Ascending aorta (tissue), 2 donors: ENCODE measurements around the gene EOMES. TPM values are rescaled to one million over a fixed set of nuclear protein-coding genes. Genes with fewer than 3 reads are reported as not detected.

Experiments used
- DNase-seq, 2 donors: peaks; one replicate each; pipeline ENCODE4 v3.0.0-alpha.2; 2019; ENCODE audit warnings: low spot score in 2 of 2
- H3K27ac ChIP-seq, 2 donors: fragments of 200-600 bp; sonication (generic); one replicate each; pipeline ENCODE4 v1.5.1; 2016 to 2017; ENCODE audit warnings: mild to moderate bottlenecking in 1 of 2
- H3K27me3 ChIP-seq: fragments of 200-600 bp; sonication (generic); one replicate; pipeline ENCODE4 v1.5.1; 2017
- H3K36me3 ChIP-seq, 2 donors: fragments of 200-600 bp; sonication (generic); one replicate each; pipeline ENCODE4 v1.5.1; 2016
- H3K4me1 ChIP-seq, 2 donors: fragments of 200-600 bp; sonication (generic); one replicate each; pipeline ENCODE4 v1.5.1; 2016 to 2017; ENCODE audit warnings: mild to moderate bottlenecking in 1 of 2
- H3K4me3 ChIP-seq, 2 donors: fragments of 200-600 bp; sonication (generic); one replicate each; pipeline ENCODE4 v1.5.1; 2016 to 2017; ENCODE audit warnings: mild to moderate bottlenecking in 1 of 2
- H3K9me3 ChIP-seq, 2 donors: fragments of 200-600 bp; sonication (generic); one replicate each; pipeline ENCODE4 v1.5.1; 2016
- intact Hi-C: fragments of 100-400 bp; cut with DNase I; formaldehyde crosslinking; loops from one replicate; pipeline ENCODE4 v1.15.1; 2023
- total RNA-seq: library from RNA; depleted of rRNA; stranded (reverse); fragments of >200 nt; gene quantifications from one replicate; pipeline ENCODE4 v1.1.0, GENCODE V29; 2016
- TF ChIP-seq, protein P1 (sequence below), 3 experiments: fragments of 200-600 bp in 2 of 3; fragments of 450-650 bp in 1 of 3; sonication (generic) in 2 of 3; IDR thresholded peaks; one replicate each; pipeline ENCODE4 v1.5.1; 2016 to 2019; ENCODE audit warnings: antibody characterized with exemption in 3 of 3, mild to moderate bottlenecking in 1 of 3, moderate library complexity in 1 of 3

The EOMES gene
- total RNA-seq, 1 donor from 2014 or later: not detected

DNA sequence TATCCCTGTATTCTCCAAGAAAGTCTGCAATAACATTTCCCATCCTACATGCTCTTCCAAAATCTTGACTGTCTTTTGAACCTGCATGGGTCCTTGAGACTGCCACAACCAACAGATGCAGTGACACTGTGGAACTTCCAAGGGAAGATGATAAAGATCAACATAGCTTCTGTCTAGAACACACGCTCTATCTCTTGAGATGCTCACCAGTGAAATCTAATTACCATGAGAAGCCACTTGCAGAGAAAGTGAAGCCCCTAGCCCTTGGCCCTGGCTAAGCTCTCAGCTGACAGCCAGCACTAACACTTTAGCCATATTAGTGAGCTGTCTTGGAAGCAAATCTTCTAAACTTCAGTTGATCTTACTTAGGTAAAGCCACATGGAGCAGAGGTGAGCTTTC lies 36.6 kb downstream of the EOMES start:
- intact Hi-C loops: no loop called here
- TF ChIP-seq, protein P1, sequence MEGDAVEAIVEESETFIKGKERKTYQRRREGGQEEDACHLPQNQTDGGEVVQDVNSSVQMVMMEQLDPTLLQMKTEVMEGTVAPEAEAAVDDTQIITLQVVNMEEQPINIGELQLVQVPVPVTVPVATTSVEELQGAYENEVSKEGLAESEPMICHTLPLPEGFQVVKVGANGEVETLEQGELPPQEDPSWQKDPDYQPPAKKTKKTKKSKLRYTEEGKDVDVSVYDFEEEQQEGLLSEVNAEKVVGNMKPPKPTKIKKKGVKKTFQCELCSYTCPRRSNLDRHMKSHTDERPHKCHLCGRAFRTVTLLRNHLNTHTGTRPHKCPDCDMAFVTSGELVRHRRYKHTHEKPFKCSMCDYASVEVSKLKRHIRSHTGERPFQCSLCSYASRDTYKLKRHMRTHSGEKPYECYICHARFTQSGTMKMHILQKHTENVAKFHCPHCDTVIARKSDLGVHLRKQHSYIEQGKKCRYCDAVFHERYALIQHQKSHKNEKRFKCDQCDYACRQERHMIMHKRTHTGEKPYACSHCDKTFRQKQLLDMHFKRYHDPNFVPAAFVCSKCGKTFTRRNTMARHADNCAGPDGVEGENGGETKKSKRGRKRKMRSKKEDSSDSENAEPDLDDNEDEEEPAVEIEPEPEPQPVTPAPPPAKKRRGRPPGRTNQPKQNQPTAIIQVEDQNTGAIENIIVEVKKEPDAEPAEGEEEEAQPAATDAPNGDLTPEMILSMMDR (IDR thresholded peaks at IDR 0.05): no peak
- no peak for DNase-seq
- Histone ChIP-seq H3K9me3 (peaks cover 0 to 12% of the 10 kb centered on the region in 2 donors), H3K4me1 (peaks cover 0 to 5% of the 10 kb centered on the region in 2 donors), H3K36me3 (no peaks in the 10 kb centered on the region), H3K27me3 (no peaks in the 10 kb centered on the region), H3K27ac (no peak overlapping the region), H3K4me3 (no peak overlapping the region)

DNA sequence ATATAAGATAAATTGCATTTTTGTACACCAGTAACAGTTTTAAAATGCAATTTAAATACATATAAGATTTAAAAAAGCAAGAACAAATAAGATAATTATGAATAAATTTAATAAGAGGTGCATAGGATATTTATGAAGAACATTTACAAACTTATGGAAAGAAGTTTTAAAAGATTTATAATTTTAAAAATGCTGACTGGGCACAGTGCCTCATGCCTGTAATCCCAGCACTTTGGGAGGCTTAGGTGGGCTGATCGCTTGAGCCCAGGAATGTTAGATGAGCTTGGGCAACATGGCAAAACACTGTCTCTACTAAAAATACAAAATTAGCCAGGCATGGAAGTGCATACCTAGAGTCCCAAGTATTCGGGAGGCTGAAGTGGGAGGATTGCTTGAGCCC lies 37.8 kb downstream of the EOMES start:
- no peaks in the 10 kb centered on the region for H3K36me3 ChIP-seq
- H3K4me3 ChIP-seq: no peak overlapping the region
- DNase-seq: no peak
- no peaks in the 10 kb centered on the region for H3K27me3 ChIP-seq
- H3K4me1 ChIP-seq: peaks cover 0 to 5% of the 10 kb centered on the region in 2 donors
- intact Hi-C loops: loop anchor here (5.0 kb wide), 2 partner anchors 372 to 552 kb away; no protein-coding TSS in a partner anchor
- H3K27ac ChIP-seq: no peak overlapping the region
- TF ChIP-seq, protein P1 (IDR thresholded peaks at IDR 0.05): no peak
- H3K9me3 ChIP-seq: peaks cover 0 to under 1% of the 10 kb centered on the region in 2 donors

DNA sequence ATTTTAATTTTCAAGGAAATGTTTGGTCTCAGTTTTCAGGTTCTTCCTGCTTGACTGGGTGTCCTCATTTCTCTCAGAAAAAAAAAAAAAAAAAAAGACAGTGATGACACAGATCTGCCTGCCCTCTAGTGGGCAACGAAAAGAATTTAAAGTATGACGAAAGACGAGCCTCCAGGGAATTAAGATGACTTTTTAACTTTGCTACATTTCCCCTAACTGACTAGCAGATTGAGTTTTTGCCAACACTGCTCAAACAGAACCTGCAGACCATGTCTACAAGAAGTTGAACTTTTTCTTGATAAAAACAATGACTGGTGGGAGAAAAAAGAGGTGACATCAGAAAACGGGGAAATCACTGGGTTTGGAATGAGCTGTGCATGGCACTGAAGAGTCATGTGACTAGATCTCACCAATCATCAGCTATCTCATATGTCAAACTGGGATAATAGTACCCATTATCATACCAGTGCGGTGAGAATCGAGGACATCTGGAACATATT lies 40.8 kb downstream of the EOMES start:
- Histone ChIP-seq H3K4me1 (peaks cover 3 to 15% of the 10 kb centered on the region in 2 donors), H3K27me3 (no peaks in the 10 kb centered on the region), H3K27ac (peak overlapping the region; percentile 33 to 64), H3K9me3 (no peaks in the 10 kb centered on the region), H3K4me3 (no peak overlapping the region), H3K36me3 (no peaks in the 10 kb centered on the region)
- TF ChIP-seq, protein P1 (IDR thresholded peaks at IDR 0.05): peak; percentile 48 to 65 (median 58)
- intact Hi-C loops: loop anchor here (1.0 to 5.0 kb wide), 3 partner anchors 197 to 549 kb away; partner anchors contain the start of gene SLC4A7
- no peak for DNase-seq

DNA sequence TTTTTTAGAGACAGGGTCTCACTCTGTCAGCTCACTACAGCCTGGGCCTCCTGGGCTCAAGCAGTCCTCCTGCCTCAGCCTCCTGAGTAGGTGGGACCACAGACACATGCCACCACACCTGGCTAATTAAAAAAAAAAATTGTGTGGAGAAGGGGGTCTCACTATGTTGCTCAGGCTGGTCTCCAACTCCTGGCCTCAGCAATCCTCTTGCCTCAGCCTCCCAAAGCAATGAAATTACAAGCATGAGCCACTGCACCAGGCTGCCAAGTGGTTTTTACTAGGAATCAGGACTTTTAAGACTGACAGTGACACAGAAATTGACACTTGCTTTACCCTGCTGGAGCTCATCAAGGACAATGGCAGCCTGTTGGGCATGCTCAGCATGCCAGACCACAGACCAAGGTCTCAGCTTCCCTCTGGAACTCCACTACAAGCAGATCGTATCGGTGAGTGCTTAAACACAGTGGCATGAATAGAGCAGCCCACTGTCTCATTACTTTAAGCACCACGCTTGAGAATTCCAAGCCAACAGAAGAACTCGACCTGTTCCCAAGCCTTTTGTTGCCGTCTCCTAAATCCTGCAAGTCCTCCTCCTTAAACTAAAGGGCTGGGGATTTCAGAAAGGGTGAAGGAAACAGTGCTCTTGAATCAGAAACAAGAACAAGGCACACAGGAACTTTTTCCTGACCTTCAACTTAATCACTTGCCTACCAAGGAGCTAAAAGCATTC lies 41.4 kb downstream of the EOMES start:
- no peaks in the 10 kb centered on the region for H3K27me3 ChIP-seq
- H3K27ac ChIP-seq: peak overlapping the region; percentile 33 to 64
- H3K4me1 ChIP-seq: peaks cover 3 to 20% of the 10 kb centered on the region in 2 donors
- no peak for DNase-seq
- no peaks in the 10 kb centered on the region for H3K36me3 ChIP-seq
- no peaks in the 10 kb centered on the region for H3K9me3 ChIP-seq
- TF ChIP-seq, protein P1 (IDR thresholded peaks at IDR 0.05): no peak
- H3K4me3 ChIP-seq: no peak overlapping the region
- intact Hi-C loops: loop anchor here (1.0 to 5.0 kb wide), 3 partner anchors 196 to 548 kb away; partner anchors contain the start of gene SLC4A7

DNA sequence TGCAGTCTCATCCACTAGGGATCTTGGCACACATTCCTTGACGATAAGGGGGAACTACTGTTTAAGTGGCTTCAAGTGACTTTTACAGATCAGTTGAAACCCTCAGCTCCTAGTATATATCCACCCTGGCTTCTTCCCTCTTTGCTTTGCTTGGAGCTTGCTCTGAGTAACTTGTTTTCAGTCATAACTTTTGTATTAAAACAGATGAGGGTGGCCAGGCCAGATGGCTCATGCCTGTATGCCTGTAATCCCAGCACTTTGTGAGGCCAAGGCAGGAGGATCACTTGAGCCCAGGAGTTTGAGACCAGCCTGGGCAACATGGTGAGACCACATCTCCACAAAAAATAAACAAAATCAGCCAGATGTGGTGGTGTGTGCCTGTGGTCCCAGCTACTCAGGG lies 42.4 kb downstream of the EOMES start:
- Histone ChIP-seq H3K4me1 (peaks cover 3 to 24% of the 10 kb centered on the region in 2 donors), H3K36me3 (no peaks in the 10 kb centered on the region), H3K27ac (peak overlapping the region in 1 of 2 donors; percentile 33), H3K27me3 (no peaks in the 10 kb centered on the region), H3K4me3 (no peak overlapping the region), H3K9me3 (no peaks in the 10 kb centered on the region)
- intact Hi-C loops: loop anchor here (5.0 kb wide), 5 partner anchors 102 to 547 kb away; no protein-coding TSS in a partner anchor
- DNase-seq: no peak
- TF ChIP-seq, protein P1 (IDR thresholded peaks at IDR 0.05): no peak
